Endothelial cell of umbilical vein (primary cell): ENCODE measurements around the gene MFNG. TPM values are rescaled to one million over a fixed set of nuclear protein-coding genes. Genes with fewer than 3 reads are reported as not detected.

Experiments
- BruUV-seq: library from RNA; stranded (reverse); fragments of 400-500 nt; replicated peaks from 2 replicates; lab custom pipeline; 2021; lab: Mats Ljungman, UMichigan
- CTCF ChIA-PET: fragments of 300-600, 350-600 bp; sonication (Branson Sonifier 250); formaldehyde crosslinking; loops from one replicate; lab custom pipeline; 2021; ENCODE audit warnings: antibody characterized with exemption, inconsistent platforms; lab: Charles Lee
- POLR2A ChIA-PET: fragments of 300-600, 350-600 bp; sonication (Branson Sonifier 250); formaldehyde crosslinking; loops from one replicate; lab custom pipeline; 2021; ENCODE audit warnings: antibody characterized with exemption, inconsistent platforms; lab: Charles Lee
- DNase-seq: peaks from one replicate; pipeline ENCODE4 v3.0.0-alpha.2; 2011; ENCODE audit warnings: low read depth, low spot score
- FAIRE-seq: peaks from 2 replicates; lab custom pipeline; 2011; peaks lifted over from hg19 to GRCh38; lab: Jason Lieb, UNC
- H2AFZ ChIP-seq: 2 replicates; pipeline ENCODE4 v1.6.0; 2012; ENCODE audit warnings: low read depth, low read length, control low read depth, inconsistent platforms
- H3K27ac ChIP-seq: 2 replicates; pipeline ENCODE4 v1.5.1; 2011; ENCODE audit warnings: low read depth, mild to moderate bottlenecking, control low read depth, low read length, moderate library complexity; ENCODE audit not compliant: insufficient read depth
- H3K27me3 ChIP-seq, 2 experiments: 2 replicates each; pipeline versions ENCODE4 v1.6.0 to v1.6.1; 2011; ENCODE audit warnings: low read length in 2 of 2, mixed read lengths in 1 of 2; ENCODE audit not compliant: control insufficient read depth in 2 of 2, insufficient read depth in 2 of 2
- H3K36me3 ChIP-seq, 2 experiments: 2 replicates in 1 of 2; 3 replicates in 1 of 2; pipeline ENCODE4 v1.5.1; 2011; ENCODE audit warnings: low read length in 2 of 2, mild to moderate bottlenecking in 1 of 2, moderate library complexity in 1 of 2; ENCODE audit not compliant: control insufficient read depth in 2 of 2, insufficient read depth in 2 of 2; ENCODE audit errors: extremely low read depth in 1 of 2
- H3K4me1 ChIP-seq: 3 replicates; pipeline ENCODE4 v1.5.1; 2011; ENCODE audit warnings: mild to moderate bottlenecking, low read length; ENCODE audit not compliant: control insufficient read depth, insufficient read depth; ENCODE audit errors: extremely low read depth
- H3K4me2 ChIP-seq: 2 replicates; pipeline ENCODE4 v1.6.1; 2011; ENCODE audit warnings: low read length, control low read depth, mixed read lengths; ENCODE audit not compliant: insufficient read depth
- H3K4me3 ChIP-seq, 3 experiments: fragments of 200-600 bp in 1 of 3; sonication (generic), shearing (Covaris generic) in 1 of 3; replicated peaks in 1 of 3; 2 replicates each; pipeline ENCODE4 v1.5.1; 2011 to 2016; ENCODE audit warnings: control low read depth in 3 of 3, low read length in 3 of 3, mild to moderate bottlenecking in 2 of 3, inconsistent platforms in 1 of 3, low read depth in 1 of 3, moderate library complexity in 1 of 3; ENCODE audit not compliant: insufficient read depth in 1 of 3
- H3K79me2 ChIP-seq: 2 replicates; pipeline ENCODE4 v1.6.0; 2012; ENCODE audit warnings: low read length, inconsistent platforms; ENCODE audit not compliant: control insufficient read depth, insufficient read depth
- H3K9ac ChIP-seq: replicated peaks from 2 replicates; pipeline ENCODE3; 2011; ENCODE audit warnings: low read length, control low read depth; ENCODE audit not compliant: insufficient read depth; ENCODE audit errors: extremely low read depth
- H3K9me1 ChIP-seq: replicated peaks from 3 replicates; pipeline ENCODE4 v1.6.0; 2011; ENCODE audit warnings: mild to moderate bottlenecking, low read length; ENCODE audit not compliant: control insufficient read depth, insufficient read depth; ENCODE audit errors: extremely low read depth
- H3K9me3 ChIP-seq: replicated peaks from 2 replicates; pipeline ENCODE4 v1.5.1; 2012; ENCODE audit warnings: low read length, inconsistent platforms; ENCODE audit not compliant: control insufficient read depth, insufficient read depth
- H4K20me1 ChIP-seq: replicated peaks from 2 replicates; pipeline ENCODE3; 2011; ENCODE audit warnings: mild to moderate bottlenecking, low read length; ENCODE audit not compliant: control insufficient read depth, insufficient read depth; ENCODE audit errors: extremely low read depth
- CTCF ChIP-seq, 2 donors: IDR thresholded peaks; 1 replicate in 1 of 2; 2 replicates in 1 of 2; pipeline ENCODE4 v1.5.1; 2011; ENCODE audit warnings: low read length in 2 of 2, mild to moderate bottlenecking in 2 of 2, moderate library complexity in 2 of 2, control low read depth in 1 of 2, inconsistent platforms in 1 of 2, low read depth in 1 of 2; ENCODE audit not compliant: insufficient read depth in 1 of 2; ENCODE audit errors: extremely low read depth in 1 of 2
- FOS ChIP-seq: IDR thresholded peaks from 2 replicates; pipeline ENCODE4 v1.6.1; 2011; ENCODE audit warnings: mild to moderate bottlenecking, low read length, moderate library complexity, borderline replicate concordance; ENCODE audit not compliant: insufficient read depth
- GATA2 ChIP-seq: IDR thresholded peaks from 2 replicates; pipeline ENCODE4 v1.7.0; 2011; ENCODE audit warnings: low read depth, mild to moderate bottlenecking, moderate library complexity, mixed read lengths, low read length; ENCODE audit not compliant: insufficient read length, insufficient read depth
- JUN ChIP-seq: IDR thresholded peaks from 2 replicates; pipeline ENCODE4 v1.6.1; 2011; ENCODE audit warnings: borderline replicate concordance, low read depth; ENCODE audit not compliant: insufficient read length, insufficient read depth
- MAX ChIP-seq: IDR thresholded peaks from 2 replicates; pipeline ENCODE4 v1.6.1; 2011; ENCODE audit not compliant: insufficient read depth, insufficient read length
- MYC ChIP-seq: IDR thresholded peaks from one replicate; pipeline ENCODE4 v1.6.1; 2011; ENCODE audit warnings: mild to moderate bottlenecking, low read depth, low read length
- POLR2AphosphoS5 ChIP-seq: IDR thresholded peaks from 2 replicates; pipeline ENCODE4 v1.6.1; 2012; ENCODE audit warnings: low read depth, mild to moderate bottlenecking, control low read depth, low read length, moderate library complexity; ENCODE audit not compliant: insufficient read depth
- dilution Hi-C: fragments of 300-500 bp; cut with MboI; formaldehyde crosslinking; loops from one replicate; pipeline ENCODE4 v1.15.0; 2019; ENCODE audit warnings: low sequenced_read_pairs; ENCODE audit not compliant: extremely low pct_ligation_motif_present
- intact Hi-C: fragments of 100-400 bp; cut with micrococcal nuclease; formaldehyde crosslinking; loops from one replicate; pipeline ENCODE4 v1.10.0; 2022
- polyA plus RNA-seq, 4 experiments: library from polyadenylated mRNA; depleted of rRNA in 3 of 4; stranded (reverse) in 3 of 4; unstranded in 1 of 4; fragments of >200 nt; gene quantifications; 2 replicates each; pipeline versions ENCODE4 v1.2.1 to v1.2.3, GENCODE V29; 2011 to 2012; ENCODE audit warnings: missing spikeins in 1 of 4
- total RNA-seq: library from RNA; stranded (reverse); gene quantifications from 2 replicates; pipeline ENCODE4 v1.2.3, GENCODE V29; 2021

The MFNG gene
- total and polyA plus RNA-seq, 2 donors (not counting 3 experiments of a cell fraction or from before 2014, with no cell fraction given): 188 to 257 TPM

- Histone ChIP-seq H3K9me1 (no peaks in the 10 kb centered on the region), H3K9me3 (no peaks in the 10 kb centered on the region), H3K27me3 (no peaks in the 10 kb centered on the region), H3K9ac (no peak overlapping the region), H3K4me2 (no peak overlapping the region), H3K27ac (no peak overlapping the region), H2AFZ (no peak overlapping the region), H3K4me3 (no peak overlapping the region), H3K36me3 (no peaks in the 10 kb centered on the region), H4K20me1 (no peaks in the 10 kb centered on the region), H3K79me2 (no peaks in the 10 kb centered on the region), H3K4me1 (peaks cover 13% of the 10 kb centered on the region)
- TF ChIP-seq CTCF (IDR thresholded peaks at IDR 0.05; ENCODE audit: extremely low read depth in 1 of 2, insufficient read depth in 1 of 2, low read depth in 1 of 2, low read length in 2 of 2) (no peak), MYC (no peak), JUN (no peak), POLR2AphosphoS5 (no peak), MAX (no peak), GATA2 (no peak), FOS (no peak)
- no TSS peak for BruUV-seq
- POLR2A ChIA-PET: no interaction called here
- CTCF ChIA-PET: no interaction called here
- intact Hi-C loops (no loop called here), dilution Hi-C loops (no loop called here)
- no peak for FAIRE-seq
- no peak for DNase-seq
Measured at GRCh38 chr22:37526376-37526775, 40.2 kb upstream of the MFNG start.
